ENCODE results near the gene IRF2BP2. TPM values are rescaled to one million over a fixed set of nuclear protein-coding genes. Genes with fewer than 3 reads are reported as not detected.

The IRF2BP2 gene
- total and polyA plus RNA-seq, 2 of the 13 experiments (the other 11 are each of a cell fraction or from before 2014, with no cell fraction given) = 140 to 147 TPM

GRCh38 chr1:234614081-234614489, 4.1 kb upstream of the IRF2BP2 start:
- Histone ChIP-seq H3K36me3 (replicated peaks in 1 of 2; ENCODE audit: control insufficient read depth in 1 of 2, insufficient read depth in 2 of 2, low read length in 2 of 2) (no peaks in the 10 kb centered on the region), H2AFZ (ENCODE audit: low read length) (no peak overlapping the region), H3K9ac (ENCODE audit: insufficient read depth, low read depth, low read length) (peak overlapping the region; percentile 93), H3K4me3 (replicated peaks in 1 of 3; ENCODE audit: insufficient read depth in 1 of 3, low read depth in 2 of 3, low read length in 3 of 3) (peak overlapping the region; percentile 8 to 54 (median 12); a peak in 2 of 6 replicates), H3K4me1 (ENCODE audit: insufficient read depth, low read length) (peaks cover 82% of the 10 kb centered on the region), H3K27ac (ENCODE audit: extremely low read length, insufficient read depth, low read length) (peak overlapping the region; percentile 99), H3K9me3 (ENCODE audit: low read length) (no peaks in the 10 kb centered on the region), H3K27me3 (ENCODE audit: control insufficient read depth in 1 of 2, insufficient read depth in 2 of 2, low read length in 2 of 2) (no peaks in the 10 kb centered on the region; a peak in 1 of 5 replicates), H4K20me1 (ENCODE audit: insufficient read depth, low read length) (no peaks in the 10 kb centered on the region), H3K79me2 (ENCODE audit: insufficient read depth, low read length) (peaks cover 8% of the 10 kb centered on the region), H3K4me2 (ENCODE audit: low read depth, low read length) (peak overlapping the region; percentile 97)
- no peak for DNase-seq (ENCODE audit: low spot score)
- in situ Hi-C loops (cut with HindIII; ENCODE audit: extremely low pct_ligation_motif_present, low pct_unique_long_range_greater_than_20kb) (loop anchor here (5.0 kb wide), 4 partner anchors 103 to 458 kb away; no protein-coding TSS in a partner anchor), intact Hi-C loops (cut with micrococcal nuclease; ENCODE audit: unreplicated experiment) (loop anchor here (5.0 kb wide), 1 partner anchor 68 kb away; no protein-coding TSS in a partner anchor)
- ChIA-PET POLR2A (interaction anchor here (0.8 to 9.7 kb wide), 30 partner anchors 7 to 469 kb away, joined by 3 to 1137 read pairs (median 38); no protein-coding TSS in a partner anchor), CTCF (ENCODE audit: low intra/inter-chr PET ratio, low total read pairs) (no interaction called here)
- TF ChIP-seq GFI1 (CRISPR knock-in tag; IDR thresholded peaks at IDR 0.05; ENCODE audit: borderline replicate concordance) (no peak), SMC3 (IDR thresholded peaks at IDR 0.05; ENCODE audit: low read length) (no peak), MNT (IDR thresholded peaks at IDR 0.05) (no peak), ZNF224 (CRISPR knock-in tag; IDR thresholded peaks at IDR 0.05) (no peak), ZNF615 (CRISPR knock-in tag; IDR thresholded peaks at IDR 0.05; ENCODE audit: borderline replicate concordance) (no peak), ZFYVE20 (CRISPR knock-in tag; IDR thresholded peaks at IDR 0.05; ENCODE audit: borderline replicate concordance, low read depth) (no peak), ERF (CRISPR knock-in tag; IDR thresholded peaks at IDR 0.05) (no peak), XBP1 (CRISPR knock-in tag; IDR thresholded peaks at IDR 0.05) (no peak), ZFP36 (IDR thresholded peaks at IDR 0.05; ENCODE audit: borderline replicate concordance, low read depth, low read length, partially characterized antibody) (no peak), HMGXB4 (CRISPR knock-in tag; IDR thresholded peaks at IDR 0.05; ENCODE audit: borderline replicate concordance in 1 of 2, low read depth in 1 of 2) (no peak), SIN3B (IDR thresholded peaks at IDR 0.05; ENCODE audit: low read length) (no peak)
- ATAC-seq = no peak
- BruUV-seq (replicated peaks) = no TSS peak
- FAIRE-seq = no peak
- WGBS (ENCODE audit: low lambda C conversion rate) = 12% methylated on average over 2 of the region's 2 CpGs

Measured in HepG2 (cell line).